Skeletal muscle satellite cell (primary cell): Measurements from ENCODE around the gene JSRP1.

Experiments
- H3K27me3 ChIP-seq: 2 replicates; pipeline ENCODE4 v1.7.0; 2013; ENCODE audit warnings: low read length; ENCODE audit not compliant: control insufficient read depth, insufficient read depth
- H3K36me3 ChIP-seq: 2 replicates; pipeline ENCODE4 v1.7.0; 2013; ENCODE audit warnings: mild to moderate bottlenecking, control low read depth, low read length; ENCODE audit not compliant: insufficient read depth
- H3K4me1 ChIP-seq: 2 replicates; pipeline ENCODE4 v1.7.0; 2013; ENCODE audit warnings: low read length; ENCODE audit not compliant: control insufficient read depth, insufficient read depth
- H3K4me2 ChIP-seq: 2 replicates; pipeline ENCODE4 v1.7.0; 2013; ENCODE audit warnings: mild to moderate bottlenecking, low read length
- H3K4me3 ChIP-seq: 2 replicates; pipeline ENCODE4 v1.7.0; 2013; ENCODE audit warnings: low read length
- H3K9ac ChIP-seq: 2 replicates; pipeline ENCODE4 v1.7.0; 2013; ENCODE audit warnings: mild to moderate bottlenecking, low read depth, low read length, moderate library complexity
- H3K9me3 ChIP-seq: replicated peaks from 2 replicates; pipeline ENCODE4 v1.7.0; 2013; ENCODE audit warnings: mild to moderate bottlenecking, control low read depth, low read length

The JSRP1 gene

DNA sequence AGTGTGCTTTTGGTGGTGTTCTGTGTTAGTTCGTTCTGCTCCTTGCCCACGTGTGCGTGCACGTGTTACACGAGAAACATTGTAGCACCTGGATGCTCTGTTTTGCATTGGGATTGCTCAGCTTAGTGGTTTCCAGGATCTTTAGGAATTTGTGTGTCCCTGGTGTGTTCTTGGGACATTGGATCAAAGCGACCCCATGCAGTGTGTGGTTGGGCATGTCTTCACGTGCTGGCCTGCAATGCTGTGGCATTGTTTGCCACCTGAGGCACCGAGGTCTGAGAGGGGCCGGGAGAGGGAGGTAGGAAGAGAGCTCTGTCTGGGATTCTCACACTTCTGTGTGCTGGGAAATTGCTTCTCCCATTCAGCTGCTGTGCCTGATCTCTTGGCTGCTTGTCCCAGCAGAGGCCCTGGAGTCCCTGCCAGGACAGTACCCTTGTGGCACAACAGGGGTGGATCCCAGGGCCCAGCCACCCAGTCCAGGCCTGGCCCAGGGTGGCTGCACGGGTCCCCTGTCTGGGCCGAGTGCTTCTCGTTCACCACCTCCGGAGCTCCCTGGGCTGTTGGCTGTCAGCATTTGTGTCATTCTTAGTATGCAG, 31.4 kb downstream of the JSRP1 start:
- Histone ChIP-seq H3K4me3 (no peak overlapping the region), H3K9ac (no peak overlapping the region), H3K9me3 (no peaks in the 10 kb centered on the region), H3K36me3 (peaks cover 70% of the 10 kb centered on the region), H3K4me2 (no peak overlapping the region), H3K27me3 (no peaks in the 10 kb centered on the region), H3K4me1 (peaks cover 3% of the 10 kb centered on the region)

DNA sequence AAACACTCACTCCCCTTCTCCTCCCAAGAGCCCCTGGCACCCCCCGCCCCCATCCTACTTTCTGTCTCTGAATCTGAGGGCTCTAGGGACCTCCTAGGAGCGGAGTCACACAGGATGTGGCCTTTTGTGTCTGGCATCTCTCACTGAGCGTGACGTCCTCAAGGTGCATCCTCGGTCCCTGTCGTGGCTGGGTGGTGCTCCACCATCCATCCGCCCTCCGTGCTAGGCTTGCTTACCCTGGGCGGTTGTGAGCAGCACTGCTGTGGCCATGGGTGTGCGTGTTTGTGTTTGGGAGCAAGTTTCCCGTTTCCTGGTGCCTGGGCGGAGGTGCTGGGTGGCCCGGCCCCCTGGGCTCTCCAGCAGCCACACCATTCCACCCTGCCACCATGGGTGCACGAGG, 32.3 kb downstream of the JSRP1 start:
- Histone ChIP-seq H3K27me3 (no peaks in the 10 kb centered on the region), H3K9me3 (no peaks in the 10 kb centered on the region), H3K36me3 (peaks cover 68% of the 10 kb centered on the region), H3K9ac (no peak overlapping the region), H3K4me2 (no peak overlapping the region), H3K4me3 (no peak overlapping the region), H3K4me1 (peaks cover 3% of the 10 kb centered on the region)

DNA sequence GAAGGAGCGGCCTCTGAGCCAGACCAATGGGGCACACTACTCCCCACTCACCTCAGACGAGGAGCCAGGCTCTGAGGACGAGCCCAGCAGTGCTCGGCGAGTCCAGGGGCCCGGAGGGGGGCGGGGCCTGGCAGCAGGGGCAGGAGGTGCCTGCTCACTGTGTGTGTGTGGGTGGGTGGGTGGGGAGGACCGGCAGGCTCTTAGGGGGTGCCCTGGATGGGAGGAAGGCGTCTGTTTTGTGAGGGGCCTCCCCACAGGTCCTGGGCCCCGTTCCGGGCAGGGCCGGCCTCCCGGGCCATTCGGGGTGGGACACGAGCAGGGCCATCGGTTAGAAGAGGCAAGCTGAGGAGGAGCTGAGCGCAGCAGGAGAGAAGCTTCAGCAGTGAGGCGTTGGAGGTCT, 32.8 kb downstream of the JSRP1 start:
- Histone ChIP-seq H3K9ac (no peak overlapping the region), H3K36me3 (peaks cover 63% of the 10 kb centered on the region), H3K9me3 (no peaks in the 10 kb centered on the region), H3K27me3 (no peaks in the 10 kb centered on the region), H3K4me3 (no peak overlapping the region), H3K4me1 (peaks cover 3% of the 10 kb centered on the region), H3K4me2 (no peak overlapping the region)

DNA sequence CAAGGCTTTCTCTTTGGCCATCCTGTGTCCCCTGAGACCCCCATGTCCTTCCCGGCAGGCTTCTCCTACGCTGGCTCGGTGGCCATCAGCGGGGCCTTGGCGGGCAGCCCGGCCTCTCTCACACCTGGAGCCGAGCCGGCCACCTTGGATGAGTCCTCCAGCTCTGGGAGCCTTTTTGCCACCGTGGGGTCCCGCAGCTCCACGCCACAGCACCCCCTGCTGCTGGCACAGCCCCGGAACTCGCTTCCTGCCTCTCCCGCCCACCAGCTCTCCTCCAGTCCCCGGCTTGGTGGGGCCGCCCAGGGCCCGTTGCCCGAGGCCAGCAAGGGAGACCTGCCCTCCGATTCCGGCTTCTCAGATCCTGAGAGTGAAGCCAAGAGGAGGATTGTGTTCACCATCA, 34.3 kb downstream of the JSRP1 start:
- Histone ChIP-seq H3K4me1 (peaks cover 3% of the 10 kb centered on the region), H3K27me3 (no peaks in the 10 kb centered on the region), H3K9me3 (no peaks in the 10 kb centered on the region), H3K36me3 (peaks cover 71% of the 10 kb centered on the region), H3K9ac (no peak overlapping the region), H3K4me2 (no peak overlapping the region), H3K4me3 (no peak overlapping the region)

DNA sequence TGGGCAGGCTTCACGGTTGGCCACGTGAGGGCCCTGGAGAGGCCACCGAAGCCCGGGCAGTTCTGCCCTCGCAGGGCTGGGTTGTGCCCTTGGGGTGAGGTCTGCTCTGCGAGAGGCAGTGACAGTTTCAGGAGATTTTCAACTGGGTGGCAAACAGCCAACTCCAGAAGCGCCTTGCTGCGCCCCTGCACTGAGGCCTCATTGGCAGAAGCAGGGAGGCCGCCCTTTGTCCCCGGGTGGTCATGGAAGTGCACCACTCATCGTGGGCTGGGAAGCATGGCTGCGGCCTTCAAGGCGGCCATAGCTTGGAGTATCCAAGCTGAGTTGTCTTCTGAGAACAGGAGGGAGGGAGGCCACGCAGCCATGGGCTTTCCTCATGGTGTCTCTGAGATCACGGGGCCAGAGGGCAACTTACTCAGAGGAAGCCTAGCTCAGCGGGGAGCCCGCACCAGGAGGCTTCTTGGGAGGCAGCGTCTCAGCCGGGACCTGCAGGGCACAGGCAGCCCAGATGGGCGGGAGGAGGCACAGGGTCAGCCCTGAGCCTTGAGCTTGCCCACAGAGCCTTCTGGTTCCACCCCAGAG, 34.9 kb downstream of the JSRP1 start:
- H3K27me3 ChIP-seq: no peaks in the 10 kb centered on the region
- H3K4me3 ChIP-seq: no peak overlapping the region
- no peaks in the 10 kb centered on the region for H3K9me3 ChIP-seq
- no peak overlapping the region for H3K9ac ChIP-seq
- no peak overlapping the region for H3K4me2 ChIP-seq
- H3K4me1 ChIP-seq: peaks cover 3% of the 10 kb centered on the region
- peaks cover 74% of the 10 kb centered on the region for H3K36me3 ChIP-seq

DNA sequence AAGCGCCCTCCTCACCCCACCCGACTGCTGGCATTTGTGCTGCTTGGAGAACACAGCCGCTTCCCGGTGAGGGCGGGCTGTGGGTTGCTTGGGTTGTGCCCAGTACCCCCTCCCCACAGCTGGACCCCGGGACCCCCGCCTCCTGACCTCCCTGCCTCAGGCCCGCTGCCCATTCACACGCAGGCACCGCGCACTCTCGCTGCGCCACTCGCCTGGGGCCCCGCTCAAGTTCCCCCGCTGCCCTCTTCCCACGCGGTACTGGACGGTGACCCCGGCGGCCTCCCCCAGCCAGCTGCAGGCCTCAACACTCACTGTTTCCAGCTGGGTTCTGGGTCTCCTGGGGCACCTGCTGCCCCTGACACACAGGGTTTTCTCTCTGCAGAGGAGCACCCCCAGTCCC, 36.5 kb downstream of the JSRP1 start:
- peaks cover 74% of the 10 kb centered on the region for H3K36me3 ChIP-seq
- H3K9ac ChIP-seq: no peak overlapping the region
- no peaks in the 10 kb centered on the region for H3K27me3 ChIP-seq
- H3K9me3 ChIP-seq: no peaks in the 10 kb centered on the region
- no peak overlapping the region for H3K4me2 ChIP-seq
- H3K4me1 ChIP-seq: peaks cover 3% of the 10 kb centered on the region
- H3K4me3 ChIP-seq: no peak overlapping the region

DNA sequence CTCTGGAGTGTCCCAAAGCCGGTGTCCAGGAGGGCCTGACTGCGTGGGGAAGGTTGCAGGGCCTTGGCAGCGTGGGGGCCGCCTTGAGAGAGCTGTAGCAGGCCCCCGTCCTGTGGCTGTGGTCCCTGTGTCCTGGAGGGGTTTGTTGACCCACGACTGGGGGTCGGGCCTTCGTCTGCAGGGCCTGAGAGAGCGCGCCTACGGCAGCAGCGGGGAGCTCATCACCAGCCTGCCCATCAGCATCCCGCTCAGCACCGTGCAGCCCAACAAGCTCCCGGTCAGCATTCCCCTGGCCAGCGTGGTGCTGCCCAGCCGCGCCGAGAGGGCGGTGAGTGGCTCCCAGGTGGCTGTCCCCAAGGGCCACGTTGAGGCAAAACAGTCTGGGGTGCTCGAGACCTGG, 38.6 kb downstream of the JSRP1 start:
- Histone ChIP-seq H3K27me3 (no peaks in the 10 kb centered on the region), H3K9me3 (no peaks in the 10 kb centered on the region), H3K4me3 (no peak overlapping the region), H3K4me1 (peaks cover 16% of the 10 kb centered on the region), H3K9ac (no peak overlapping the region), H3K36me3 (peaks cover 86% of the 10 kb centered on the region), H3K4me2 (no peak overlapping the region)

DNA sequence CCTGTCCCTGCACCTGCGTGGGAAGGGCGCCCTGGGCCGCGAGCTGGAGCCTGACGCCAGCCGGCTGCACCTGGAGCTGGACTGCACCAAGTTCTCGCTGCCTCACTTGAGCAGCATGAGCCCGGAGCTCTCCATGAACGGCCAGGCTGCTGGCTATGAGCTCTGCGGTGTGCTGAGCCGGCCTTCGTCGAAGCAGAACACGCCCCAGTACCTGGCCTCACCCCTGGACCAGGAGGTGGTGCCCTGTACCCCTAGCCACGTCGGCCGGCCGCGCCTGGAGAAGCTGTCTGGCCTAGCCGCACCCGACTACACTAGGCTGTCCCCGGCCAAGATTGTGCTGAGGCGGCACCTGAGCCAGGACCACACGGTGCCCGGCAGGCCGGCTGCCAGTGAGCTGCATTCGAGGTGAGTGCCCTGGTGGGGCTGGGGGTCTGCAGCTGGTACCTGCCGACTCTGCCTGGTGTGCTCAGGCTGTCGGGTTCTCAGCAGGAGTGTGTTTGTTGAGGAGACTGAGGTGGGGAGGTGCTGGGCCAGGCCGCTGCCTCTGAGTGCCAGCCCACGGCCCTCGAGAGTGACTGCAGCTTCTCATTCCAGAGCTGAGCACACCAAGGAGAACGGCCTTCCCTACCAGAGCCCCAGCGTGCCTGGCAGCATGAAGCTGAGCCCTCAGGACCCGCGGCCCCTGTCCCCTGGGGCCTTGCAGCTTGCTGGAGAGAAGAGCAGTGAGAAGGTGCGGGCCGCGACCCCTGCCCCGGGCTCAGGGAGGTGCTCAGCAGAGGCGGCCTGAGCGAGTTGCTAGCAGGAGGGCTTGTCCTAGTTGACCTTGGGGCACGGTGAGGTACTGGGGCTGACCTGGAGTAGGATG, 39.6 kb downstream of the JSRP1 start:
- H3K4me1 ChIP-seq: peaks cover 16% of the 10 kb centered on the region
- no peak overlapping the region for H3K4me3 ChIP-seq
- no peak overlapping the region for H3K4me2 ChIP-seq
- H3K36me3 ChIP-seq: peaks cover 84% of the 10 kb centered on the region
- H3K9me3 ChIP-seq: no peaks in the 10 kb centered on the region
- H3K27me3 ChIP-seq: no peaks in the 10 kb centered on the region
- no peak overlapping the region for H3K9ac ChIP-seq

DNA sequence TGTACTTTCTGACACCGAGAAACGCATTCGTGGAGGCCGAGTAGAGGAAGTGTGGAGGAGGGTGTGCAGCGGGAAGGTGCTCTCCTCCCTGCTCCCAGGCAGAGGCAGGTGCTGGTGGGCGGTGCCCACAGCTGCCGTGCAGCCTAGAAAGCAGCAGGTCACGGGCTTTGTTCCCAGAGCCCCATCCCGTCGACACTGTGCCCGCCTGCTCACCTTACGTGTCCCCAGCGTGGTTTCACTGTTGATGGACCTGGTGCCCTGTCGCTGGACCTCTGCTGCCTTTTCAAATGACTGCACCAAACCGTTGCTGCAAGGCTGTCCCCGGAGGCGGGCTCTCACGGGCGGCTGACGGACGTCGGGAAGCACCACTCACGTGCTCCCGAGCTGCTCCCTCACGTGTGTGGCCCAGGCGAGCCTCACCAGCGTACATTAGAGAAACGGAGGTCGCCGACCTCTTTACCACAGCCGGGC, 40.9 kb downstream of the JSRP1 start:
- Histone ChIP-seq H3K4me1 (peaks cover 13% of the 10 kb centered on the region), H3K36me3 (peaks cover 86% of the 10 kb centered on the region), H3K9ac (no peak overlapping the region), H3K9me3 (no peaks in the 10 kb centered on the region), H3K4me2 (no peak overlapping the region), H3K27me3 (no peaks in the 10 kb centered on the region), H3K4me3 (no peak overlapping the region)

DNA sequence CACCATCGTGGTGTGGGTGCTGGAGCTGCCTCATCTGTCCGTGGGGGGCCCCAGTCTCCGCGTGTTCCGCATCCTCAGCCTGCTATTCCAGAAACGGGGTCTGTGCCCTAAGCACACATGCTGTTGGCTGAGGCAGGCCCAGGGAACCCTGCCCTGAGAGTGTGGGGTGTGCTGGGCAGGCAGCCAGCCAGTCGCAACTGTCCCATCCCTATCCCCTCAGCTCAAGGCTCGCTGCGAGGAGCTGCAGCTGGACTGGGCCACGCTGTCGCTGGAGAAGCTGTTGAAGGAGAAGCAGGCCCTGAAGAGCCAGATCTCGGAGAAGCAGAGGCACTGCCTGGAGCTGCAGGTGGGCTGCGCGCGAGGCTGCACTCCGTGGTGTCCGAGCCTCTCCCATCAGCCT, 42.0 kb downstream of the JSRP1 start:
- H3K27me3 ChIP-seq: no peaks in the 10 kb centered on the region
- H3K4me2 ChIP-seq: no peak overlapping the region
- H3K9ac ChIP-seq: no peak overlapping the region
- peaks cover 87% of the 10 kb centered on the region for H3K36me3 ChIP-seq
- H3K4me1 ChIP-seq: peaks cover 13% of the 10 kb centered on the region
- H3K9me3 ChIP-seq: no peaks in the 10 kb centered on the region
- H3K4me3 ChIP-seq: no peak overlapping the region

DNA sequence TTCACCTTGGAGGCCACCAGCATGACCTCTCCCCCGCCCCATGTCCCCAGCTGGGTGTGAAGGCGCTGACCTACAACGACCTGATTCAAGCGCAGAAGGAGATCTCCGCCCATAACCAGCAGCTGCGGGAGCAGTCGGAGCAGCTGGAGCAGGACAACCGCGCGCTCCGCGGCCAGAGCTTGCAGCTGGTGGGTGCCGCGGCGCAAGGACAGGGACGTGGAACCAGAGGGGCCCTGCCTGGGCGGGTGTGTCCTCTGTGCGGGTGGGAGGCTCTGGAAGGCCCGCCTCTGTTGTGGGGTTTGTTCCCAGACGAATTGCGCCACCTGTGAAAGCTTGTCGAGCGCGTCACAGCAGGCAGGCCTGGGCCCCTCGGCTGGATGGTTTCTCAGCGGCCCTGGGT, 42.4 kb downstream of the JSRP1 start:
- Histone ChIP-seq H3K4me2 (no peak overlapping the region), H3K4me3 (no peak overlapping the region), H3K4me1 (peaks cover 16% of the 10 kb centered on the region), H3K9me3 (no peaks in the 10 kb centered on the region), H3K27me3 (no peaks in the 10 kb centered on the region), H3K36me3 (peaks cover 91% of the 10 kb centered on the region), H3K9ac (no peak overlapping the region)
